HepG2 (cell line): ENCODE measurements around the gene OGFR. TPM values are rescaled to one million over a fixed set of nuclear protein-coding genes. Genes with fewer than 3 reads are reported as not detected.
A peak's percentile ranks its signal among the peaks of the same experiment; 100 is the strongest.

Experiments used
- ATAC-seq: fragments of 200-7000 bp; cut with Tn5 transposase; 3 replicates; pipeline ENCODE4 v1.9.1; 2020; ENCODE audit warnings: mild to moderate bottlenecking, moderate library complexity
- BruUV-seq: library from RNA; stranded (reverse); fragments of 400-500 nt; replicated peaks from 2 replicates; lab custom pipeline; 2021; lab: Mats Ljungman, UMichigan
- CTCF ChIA-PET: fragments of 300-600 bp; formaldehyde crosslinking; extraction: SDS; loops from one replicate; lab custom pipeline; 2021; ENCODE audit warnings: low total read pairs, inconsistent platforms, low intra/inter-chr PET ratio; lab: Yijun Ruan, JAX
- POLR2A ChIA-PET: fragments of 350-600 bp; sonication (Branson Sonifier 250); formaldehyde crosslinking; loops from one replicate; lab custom pipeline; 2020; ENCODE audit warnings: antibody characterized with exemption, inconsistent platforms; lab: Yijun Ruan, JAX
- DNase-seq: peaks from one replicate; pipeline ENCODE4 v3.0.0-alpha.2; 2015; ENCODE audit warnings: low spot score
- FAIRE-seq: peaks from 3 replicates; lab custom pipeline; 2011; peaks lifted over from hg19 to GRCh38; lab: Jason Lieb, UNC
- H2AFZ ChIP-seq: one replicate; pipeline ENCODE4 v1.6.1; 2011; ENCODE audit warnings: low read length, inconsistent platforms
- H3K27ac ChIP-seq: fragments of 300-600 bp; 3 replicates; pipeline ENCODE4 v1.8.0; 2011; ENCODE audit warnings: mixed run types, mild to moderate bottlenecking, mixed read lengths, low read length, inconsistent platforms; ENCODE audit not compliant: insufficient read depth; ENCODE audit errors: extremely low read length
- H3K27me3 ChIP-seq, 2 experiments: fragments of 200-600 bp in 1 of 2; 2 replicates in 1 of 2; 3 replicates in 1 of 2; pipeline versions ENCODE4 v1.6.0 to v1.8.0; 2011; ENCODE audit warnings: low read length in 2 of 2, mild to moderate bottlenecking in 2 of 2, moderate library complexity in 2 of 2, inconsistent platforms in 1 of 2; ENCODE audit not compliant: insufficient read depth in 2 of 2, control insufficient read depth in 1 of 2
- H3K36me3 ChIP-seq, 2 experiments: fragments of 200-600 bp in 1 of 2; replicated peaks in 1 of 2; 2 replicates in 1 of 2; 3 replicates in 1 of 2; pipeline versions ENCODE4 v1.5.1 to v1.8.0; 2011; ENCODE audit warnings: low read length in 2 of 2, inconsistent platforms in 1 of 2; ENCODE audit not compliant: insufficient read depth in 2 of 2, control insufficient read depth in 1 of 2
- H3K4me1 ChIP-seq: 2 replicates; pipeline ENCODE4 v1.5.1; 2012; ENCODE audit warnings: low read length, inconsistent platforms; ENCODE audit not compliant: insufficient read depth
- H3K4me2 ChIP-seq: 2 replicates; pipeline ENCODE4 v1.6.0; 2011; ENCODE audit warnings: low read depth, low read length, inconsistent platforms
- H3K4me3 ChIP-seq, 3 experiments: fragments of 200-600 bp in 1 of 3; sonication (generic), shearing (Covaris generic) in 1 of 3; replicated peaks in 1 of 3; 2 replicates each; pipeline ENCODE4 v1.5.1; 2011 to 2016; ENCODE audit warnings: low read length in 3 of 3, inconsistent platforms in 2 of 3, low read depth in 2 of 3, mild to moderate bottlenecking in 2 of 3, control low read depth in 1 of 3, mixed read lengths in 1 of 3; ENCODE audit not compliant: insufficient read depth in 1 of 3
- H3K79me2 ChIP-seq: one replicate; pipeline ENCODE4 v1.6.1; 2011; ENCODE audit warnings: low read length, inconsistent platforms; ENCODE audit not compliant: insufficient read depth
- H3K9ac ChIP-seq: 2 replicates; pipeline ENCODE4 v1.6.0; 2011; ENCODE audit warnings: mild to moderate bottlenecking, low read depth, low read length, inconsistent platforms; ENCODE audit not compliant: insufficient read depth
- H3K9me3 ChIP-seq: 2 replicates; pipeline ENCODE4 v1.5.1; 2012; ENCODE audit warnings: mild to moderate bottlenecking, low read length
- H4K20me1 ChIP-seq: 2 replicates; pipeline ENCODE4 v1.6.0; 2011; ENCODE audit warnings: inconsistent platforms, mild to moderate bottlenecking, low read length, moderate library complexity; ENCODE audit not compliant: insufficient read depth
- HNRNPL ChIP-seq: fragments of 200-400 bp; formaldehyde crosslinking; IDR thresholded peaks from 2 replicates; pipeline ENCODE4 v1.6.1; 2017; ENCODE audit warnings: mild to moderate bottlenecking, low read depth, low read length
- MAF1 ChIP-seq: sonication (generic); formaldehyde crosslinking; IDR thresholded peaks from 2 replicates; pipeline ENCODE4 v1.5.0; 2020; ENCODE audit warnings: missing genetic modification reagents, borderline replicate concordance
- NFIC ChIP-seq: IDR thresholded peaks from 2 replicates; pipeline ENCODE4 v1.6.1; 2012; ENCODE audit warnings: mild to moderate bottlenecking, low read length, inconsistent platforms
- NFKB2 ChIP-seq: sonication (generic); formaldehyde crosslinking; IDR thresholded peaks from 2 replicates; pipeline ENCODE4 v1.4.0; 2020; ENCODE audit warnings: missing genetic modification reagents, borderline replicate concordance
- ZFP36 ChIP-seq: fragments of 150-350 bp; IDR thresholded peaks from 2 replicates; pipeline ENCODE4 v1.6.1; 2018; ENCODE audit warnings: borderline replicate concordance, low read length, low read depth; ENCODE audit not compliant: partially characterized antibody
- ZFP41 ChIP-seq: sonication (generic); formaldehyde crosslinking; IDR thresholded peaks from 2 replicates; pipeline ENCODE4 v1.4.0; 2020; ENCODE audit warnings: mild to moderate bottlenecking, missing genetic modification reagents, borderline replicate concordance
- ZNF44 ChIP-seq: sonication (generic); formaldehyde crosslinking; IDR thresholded peaks from 2 replicates; pipeline ENCODE4 v1.5.1; 2020; ENCODE audit warnings: mild to moderate bottlenecking, missing genetic modification reagents
- WGBS: methylation state at CpG from one replicate; pipeline ENCODE4 v1.1.6; 2017; ENCODE audit warnings: low lambda C conversion rate; 5-methylcytosine and 5-hydroxymethylcytosine counted together
- in situ Hi-C: cut with HindIII; loops from 2 replicates; pipeline ENCODE4 v1.10.0; 2017; ENCODE audit warnings: low pct_unique_long_range_greater_than_20kb; ENCODE audit not compliant: extremely low pct_ligation_motif_present
- intact Hi-C: fragments of 100-400 bp; cut with micrococcal nuclease; formaldehyde crosslinking; loops from one replicate; pipeline ENCODE4 v1.10.0; 2022; ENCODE audit not compliant: unreplicated experiment
- polyA plus RNA-seq, 8 experiments: library from polyadenylated mRNA; depleted of rRNA in 3 of 8; stranded (reverse) in 7 of 8; unstranded in 1 of 8; fragments of >200 nt; fragmentation: Illumina TruSeq in 4 of 8; extraction: Trizol in 4 of 8; gene quantifications; 2 replicates each; pipeline versions ENCODE4 v1.2.1 to v1.2.3, GENCODE V29; 2011 to 2016; ENCODE audit warnings: low read depth in 4 of 8, missing spikeins in 1 of 8, mixed read lengths in 1 of 8; ENCODE audit not compliant: insufficient read depth in 1 of 8
- total RNA-seq, 5 experiments: library from RNA; depleted of rRNA; stranded (reverse); fragments of >200 nt; fragmentation: Illumina TruSeq; extraction: Trizol; gene quantifications; 2 replicates each; pipeline ENCODE4 v1.2.3, GENCODE V29; 2016; ENCODE audit warnings: low read depth in 1 of 5
- TF ChIP-seq, protein P1 (sequence below): sonication (generic); formaldehyde crosslinking; IDR thresholded peaks from 2 replicates; pipeline ENCODE4 v1.4.0; 2020; ENCODE audit warnings: mild to moderate bottlenecking, missing genetic modification reagents, borderline replicate concordance

The OGFR gene
- total and polyA plus RNA-seq, 2 of the 13 experiments (the other 11 are each of a cell fraction or from before 2014, with no cell fraction given), result 47.7 to 81.8 TPM

DNA sequence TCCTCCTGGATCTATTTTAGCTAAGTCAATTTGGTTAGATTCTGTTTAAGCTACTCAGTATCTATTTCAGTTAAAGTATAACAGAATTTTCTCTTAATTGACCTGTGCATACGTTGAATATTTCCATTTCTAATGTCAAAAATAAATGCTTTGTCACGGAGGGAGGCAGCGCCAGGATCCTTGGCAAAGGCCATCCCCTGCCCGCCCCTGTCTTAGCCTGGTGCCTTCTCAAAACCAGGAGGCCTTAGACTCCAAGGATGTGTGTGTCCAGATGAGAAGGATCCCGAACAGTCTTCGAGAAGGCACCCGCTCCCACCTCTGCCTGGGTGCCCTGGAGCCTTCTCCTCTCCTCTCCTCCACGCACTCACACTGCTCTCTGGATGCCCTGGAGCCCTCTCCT lies 34.6 kb downstream of the OGFR start:
- TF ChIP-seq NFKB2 (CRISPR knock-in tag) (0 out of 2 replicates have a peak, but pooled peaks have one; percentile 4), ZNF44 (CRISPR knock-in tag) (no peak), ZFP36 (no peak), MAF1 (no peak)
- Histone ChIP-seq H3K9ac (no peak overlapping the region), H3K36me3 (peaks cover 13 to 22% of the 10 kb centered on the region in 2 experiments; a peak in 4 of 5 replicates), H3K79me2 (no peaks in the 10 kb centered on the region), H2AFZ (no peak overlapping the region), H3K9me3 (no peaks in the 10 kb centered on the region), H4K20me1 (no peaks in the 10 kb centered on the region), H3K4me3 (no peak overlapping the region), H3K4me2 (no peak overlapping the region), H3K27me3 (no peaks in the 10 kb centered on the region), H3K4me1 (peaks cover 6% of the 10 kb centered on the region; the same call in 1 of the 2 replicates), H3K27ac (no peak overlapping the region)
- in situ Hi-C loops, result no loop called here
- ATAC-seq (no peak), DNase-seq (no peak), FAIRE-seq (no peak)
- ChIA-PET POLR2A (no interaction called here), CTCF (no interaction called here)
- intact Hi-C loops, result no loop called here
- no TSS peak for BruUV-seq
- 90% methylated on average over 8 of the region's 8 CpGs for WGBS

DNA sequence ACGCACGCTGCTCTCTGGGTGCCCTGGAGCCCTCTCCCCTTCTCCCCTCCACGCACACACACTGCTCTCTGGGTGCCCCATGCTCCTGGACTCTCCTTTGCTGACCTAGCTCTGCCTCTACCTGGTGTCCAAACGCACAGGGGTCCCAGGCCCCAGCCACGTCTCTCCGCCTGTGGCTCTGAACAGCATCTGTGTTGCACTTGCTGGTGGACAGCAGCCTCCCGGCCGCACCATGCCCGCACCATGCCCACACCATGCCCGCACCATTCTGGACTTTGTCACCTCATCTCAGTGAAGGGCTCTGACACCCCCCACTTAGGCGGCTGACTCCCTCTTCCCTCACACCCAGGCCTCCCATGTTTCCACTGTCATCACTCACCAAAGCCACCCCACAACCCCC lies 35.2 kb downstream of the OGFR start:
- no TSS peak for BruUV-seq
- H3K27ac ChIP-seq, result no peak overlapping the region
- no peak for DNase-seq
- H3K4me2 ChIP-seq, result no peak overlapping the region
- no peaks in the 10 kb centered on the region for H3K79me2 ChIP-seq
- TF ChIP-seq HNRNPL, result peak; percentile 80; the same call in 1 of the 2 replicates
- TF ChIP-seq ZFP41, result no peak
- TF ChIP-seq NFIC, result no peak
- TF ChIP-seq, protein P1, sequence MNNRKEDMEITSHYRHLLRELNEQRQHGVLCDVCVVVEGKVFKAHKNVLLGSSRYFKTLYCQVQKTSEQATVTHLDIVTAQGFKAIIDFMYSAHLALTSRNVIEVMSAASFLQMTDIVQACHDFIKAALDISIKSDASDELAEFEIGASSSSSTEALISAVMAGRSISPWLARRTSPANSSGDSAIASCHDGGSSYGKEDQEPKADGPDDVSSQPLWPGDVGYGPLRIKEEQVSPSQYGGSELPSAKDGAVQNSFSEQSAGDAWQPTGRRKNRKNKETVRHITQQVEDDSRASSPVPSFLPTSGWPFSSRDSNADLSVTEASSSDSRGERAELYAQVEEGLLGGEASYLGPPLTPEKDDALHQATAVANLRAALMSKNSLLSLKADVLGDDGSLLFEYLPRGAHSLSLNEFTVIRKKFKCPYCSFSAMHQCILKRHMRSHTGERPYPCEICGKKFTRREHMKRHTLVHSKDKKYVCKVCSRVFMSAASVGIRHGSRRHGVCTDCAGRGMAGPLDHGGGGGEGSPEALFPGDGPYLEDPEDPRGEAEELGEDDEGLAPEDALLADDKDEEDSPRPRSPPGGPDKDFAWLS (CRISPR knock-in tag), result no peak
- TF ChIP-seq, all 625 proteins: peak for 1
- in situ Hi-C loops (no loop called here), intact Hi-C loops (no loop called here)
- ChIA-PET CTCF (no interaction called here), POLR2A (no interaction called here)
- WGBS, result 95% methylated on average over 11 of the region's 11 CpGs
- no peaks in the 10 kb centered on the region for H3K9me3 ChIP-seq
- H3K4me3 ChIP-seq, result no peak overlapping the region
- FAIRE-seq, result no peak
- peaks cover 6% of the 10 kb centered on the region; the same call in 1 of the 2 replicates for H3K4me1 ChIP-seq
- H3K9ac ChIP-seq, result no peak overlapping the region
- no peaks in the 10 kb centered on the region for H3K27me3 ChIP-seq
- ATAC-seq, result peak; percentile 8
- no peaks in the 10 kb centered on the region for H4K20me1 ChIP-seq
- H2AFZ ChIP-seq, result no peak overlapping the region
- peaks cover 13 to 22% of the 10 kb centered on the region in 2 experiments; a peak in 4 of 5 replicates for H3K36me3 ChIP-seq
